Ramos (cell line): ENCODE data around the gene ABI3.
"Not testable (repeated sequence)": the region's sequence is repeated elsewhere in the genome, so short reads cannot be mapped to it uniquely, and the experiment has no call there.

Source experiments
- in situ Hi-C: fragments of 300-500 bp; cut with MboI; formaldehyde crosslinking; loops from one replicate; pipeline ENCODE4 v1.14.3; 2022; ENCODE audit warnings: low sequenced_read_pairs; ENCODE audit not compliant: unreplicated experiment

Gene ABI3

GRCh38 chr17:49242813-49243212, 32.3 kb downstream of the ABI3 start:
- in situ Hi-C loops: no loop called here

GRCh38 chr17:49244839-49245238, 34.3 kb downstream of the ABI3 start:
- in situ Hi-C loops: no loop called here

GRCh38 chr17:49247944-49248343, 37.4 kb downstream of the ABI3 start:
- in situ Hi-C loops: no loop called here

GRCh38 chr17:49249292-49249794, 38.8 kb downstream of the ABI3 start:
- in situ Hi-C loops: no loop called here

GRCh38 chr17:49249890-49250522, 39.5 kb downstream of the ABI3 start:
- in situ Hi-C loops: no loop called here

GRCh38 chr17:49252148-49252695, 41.7 kb downstream of the ABI3 start:
- in situ Hi-C loops: no loop called here

- in situ Hi-C loops: no loop called here
These were observed 43.6 kb downstream of the ABI3 start for GRCh38 chr17:49254066-49254465.

- in situ Hi-C loops: no loop called here
These were observed 44.6 kb downstream of the ABI3 start for GRCh38 chr17:49255125-49255524.

GRCh38 chr17:49258394-49258793, 47.9 kb downstream of the ABI3 start:
- in situ Hi-C loops: no loop called here

GRCh38 chr17:49259663-49260010, 49.1 kb downstream of the ABI3 start:
- in situ Hi-C loops: no loop called here

- in situ Hi-C loops: no loop called here
These were observed 49.7 kb downstream of the ABI3 start for GRCh38 chr17:49260011-49260816.

- in situ Hi-C loops: no loop called here
These were observed 50.3 kb downstream of the ABI3 start for GRCh38 chr17:49260817-49261291.

- in situ Hi-C loops: not testable (repeated sequence)
These were observed 51.0 kb downstream of the ABI3 start for GRCh38 chr17:49261540-49261939.

GRCh38 chr17:49266233-49266632, 55.7 kb downstream of the ABI3 start:
- in situ Hi-C loops: no loop called here

GRCh38 chr17:49267912-49268311, 57.4 kb downstream of the ABI3 start:
- in situ Hi-C loops: no loop called here

- in situ Hi-C loops: no loop called here
These were observed 58.8 kb downstream of the ABI3 start for GRCh38 chr17:49269356-49269755.
